DOHH2 (cell line): ENCODE measurements around the gene ACER1.

Experiments used
- EZH2phosphoT487 ChIP-seq: fragments of 200-600 bp; sonication (generic); IDR thresholded peaks from 2 replicates; pipeline ENCODE4 v1.6.1; 2017; ENCODE audit warnings: borderline replicate concordance, mild to moderate bottlenecking, antibody characterized with exemption, low read length, moderate library complexity, mixed read lengths
- TF ChIP-seq, protein P1 (sequence below): fragments of 200-600 bp; sonication (generic); IDR thresholded peaks from one replicate; pipeline ENCODE4 v1.5.1; 2014; ENCODE audit warnings: antibody characterized with exemption, mild to moderate bottlenecking, low read depth, low read length; ENCODE audit not compliant: poor library complexity, severe bottlenecking

DNA sequence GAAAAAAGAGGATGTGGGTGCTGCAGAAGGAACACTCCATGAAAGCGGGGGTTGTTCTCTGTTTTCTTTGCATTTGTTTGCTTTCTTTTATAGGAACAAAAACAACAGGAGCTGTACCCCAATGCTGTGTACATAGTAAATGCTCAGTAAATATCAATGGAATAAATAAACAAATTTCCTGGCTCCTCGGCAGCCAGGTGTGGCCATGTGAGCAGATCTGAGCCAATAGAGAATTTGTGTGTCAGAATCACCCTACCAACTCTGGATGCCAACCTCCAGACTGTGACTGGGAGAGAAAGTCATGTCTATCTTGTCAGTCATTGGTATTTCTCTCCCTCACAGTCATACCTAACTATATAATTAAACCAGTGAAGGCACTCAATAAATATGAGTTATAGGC, 17.3 kb upstream of the ACER1 start:
- TF ChIP-seq, protein P1, sequence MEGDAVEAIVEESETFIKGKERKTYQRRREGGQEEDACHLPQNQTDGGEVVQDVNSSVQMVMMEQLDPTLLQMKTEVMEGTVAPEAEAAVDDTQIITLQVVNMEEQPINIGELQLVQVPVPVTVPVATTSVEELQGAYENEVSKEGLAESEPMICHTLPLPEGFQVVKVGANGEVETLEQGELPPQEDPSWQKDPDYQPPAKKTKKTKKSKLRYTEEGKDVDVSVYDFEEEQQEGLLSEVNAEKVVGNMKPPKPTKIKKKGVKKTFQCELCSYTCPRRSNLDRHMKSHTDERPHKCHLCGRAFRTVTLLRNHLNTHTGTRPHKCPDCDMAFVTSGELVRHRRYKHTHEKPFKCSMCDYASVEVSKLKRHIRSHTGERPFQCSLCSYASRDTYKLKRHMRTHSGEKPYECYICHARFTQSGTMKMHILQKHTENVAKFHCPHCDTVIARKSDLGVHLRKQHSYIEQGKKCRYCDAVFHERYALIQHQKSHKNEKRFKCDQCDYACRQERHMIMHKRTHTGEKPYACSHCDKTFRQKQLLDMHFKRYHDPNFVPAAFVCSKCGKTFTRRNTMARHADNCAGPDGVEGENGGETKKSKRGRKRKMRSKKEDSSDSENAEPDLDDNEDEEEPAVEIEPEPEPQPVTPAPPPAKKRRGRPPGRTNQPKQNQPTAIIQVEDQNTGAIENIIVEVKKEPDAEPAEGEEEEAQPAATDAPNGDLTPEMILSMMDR: no peak
- TF ChIP-seq EZH2phosphoT487: no peak
